GM20000 (cell line): ENCODE results near the gene GNG7.
"Not testable (repeated sequence)": the region's sequence is repeated elsewhere in the genome, so short reads cannot be mapped to it uniquely, and the experiment has no call there.

Source experiments
- DNase-seq: peaks from one replicate; pipeline ENCODE4 v3.0.0; 2012; ENCODE audit warnings: low spot score
- TF ChIP-seq, protein P1 (sequence below): IDR thresholded peaks from 2 replicates; pipeline ENCODE4 v1.5.1; 2012; ENCODE audit warnings: mild to moderate bottlenecking, control low read depth; ENCODE audit errors: extremely low read depth, missing control alignments

GNG7 gene

DNA sequence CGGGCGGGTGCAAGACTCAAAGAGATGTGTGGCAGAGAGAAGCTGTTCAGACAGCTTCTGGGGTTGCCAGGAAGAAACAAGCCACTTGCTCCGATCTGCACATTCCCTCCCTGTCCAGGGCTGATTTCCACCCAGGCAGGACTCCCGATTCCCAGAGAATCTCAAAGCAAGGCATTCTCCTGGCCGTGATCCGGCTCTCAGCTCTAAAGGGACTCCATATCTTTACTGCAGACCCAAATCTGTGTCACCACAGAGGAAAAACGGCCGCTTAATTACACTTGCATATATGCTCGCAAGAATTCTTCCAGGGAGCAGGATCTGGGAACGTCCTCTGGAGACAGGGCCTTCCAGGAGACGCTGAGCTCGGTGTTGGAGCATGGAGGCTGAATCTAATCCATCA is 25.7 kb downstream of the GNG7 start:
- DNase-seq, result no peak
- TF ChIP-seq, protein P1, sequence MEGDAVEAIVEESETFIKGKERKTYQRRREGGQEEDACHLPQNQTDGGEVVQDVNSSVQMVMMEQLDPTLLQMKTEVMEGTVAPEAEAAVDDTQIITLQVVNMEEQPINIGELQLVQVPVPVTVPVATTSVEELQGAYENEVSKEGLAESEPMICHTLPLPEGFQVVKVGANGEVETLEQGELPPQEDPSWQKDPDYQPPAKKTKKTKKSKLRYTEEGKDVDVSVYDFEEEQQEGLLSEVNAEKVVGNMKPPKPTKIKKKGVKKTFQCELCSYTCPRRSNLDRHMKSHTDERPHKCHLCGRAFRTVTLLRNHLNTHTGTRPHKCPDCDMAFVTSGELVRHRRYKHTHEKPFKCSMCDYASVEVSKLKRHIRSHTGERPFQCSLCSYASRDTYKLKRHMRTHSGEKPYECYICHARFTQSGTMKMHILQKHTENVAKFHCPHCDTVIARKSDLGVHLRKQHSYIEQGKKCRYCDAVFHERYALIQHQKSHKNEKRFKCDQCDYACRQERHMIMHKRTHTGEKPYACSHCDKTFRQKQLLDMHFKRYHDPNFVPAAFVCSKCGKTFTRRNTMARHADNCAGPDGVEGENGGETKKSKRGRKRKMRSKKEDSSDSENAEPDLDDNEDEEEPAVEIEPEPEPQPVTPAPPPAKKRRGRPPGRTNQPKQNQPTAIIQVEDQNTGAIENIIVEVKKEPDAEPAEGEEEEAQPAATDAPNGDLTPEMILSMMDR, result no peak

DNA sequence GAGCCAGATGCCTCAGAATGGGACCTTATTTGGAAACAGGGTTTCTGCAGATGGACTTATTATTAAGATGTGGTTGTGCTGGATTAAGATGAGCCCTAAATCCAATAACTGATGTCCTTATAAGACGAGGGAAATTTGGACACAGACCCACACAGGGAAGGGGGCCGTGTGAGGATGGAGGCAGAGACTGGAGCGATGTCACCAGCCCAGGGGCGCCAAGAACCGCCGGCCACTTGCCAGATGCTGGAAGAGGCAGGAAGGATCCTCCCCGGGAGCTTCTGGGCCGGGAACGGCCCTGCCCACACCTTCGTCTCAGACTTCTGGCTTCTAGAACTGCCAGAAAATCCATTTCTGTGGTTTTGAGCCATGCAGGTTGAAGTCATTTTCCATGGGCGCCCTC is 26.6 kb downstream of the GNG7 start:
- TF ChIP-seq, protein P1, result no peak

DNA sequence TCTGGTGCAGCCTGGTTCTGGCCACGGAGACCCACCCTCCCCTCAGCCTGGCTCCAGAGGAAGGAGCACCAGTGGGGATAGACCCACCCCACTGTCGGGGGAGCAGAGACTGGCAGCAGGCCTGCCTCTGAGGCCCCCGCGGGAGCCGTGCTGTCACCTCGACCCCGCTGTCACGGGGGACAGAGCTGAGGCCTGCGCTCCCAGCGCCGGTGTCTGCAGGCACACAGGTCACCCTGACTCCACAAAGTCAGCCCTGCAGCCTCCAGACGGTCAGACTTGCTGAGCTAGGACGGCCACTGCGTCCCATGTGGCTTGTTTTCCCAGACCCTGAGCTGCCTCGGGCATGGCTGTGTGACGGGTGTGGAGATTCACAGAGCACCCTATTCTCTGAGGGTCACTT is 32.3 kb downstream of the GNG7 start:
- TF ChIP-seq, protein P1, result no peak
- DNase-seq, result no peak

More for the DNA sequence above, 26.6 kb downstream of the GNG7 start:
- DNase-seq, result no peak

DNA sequence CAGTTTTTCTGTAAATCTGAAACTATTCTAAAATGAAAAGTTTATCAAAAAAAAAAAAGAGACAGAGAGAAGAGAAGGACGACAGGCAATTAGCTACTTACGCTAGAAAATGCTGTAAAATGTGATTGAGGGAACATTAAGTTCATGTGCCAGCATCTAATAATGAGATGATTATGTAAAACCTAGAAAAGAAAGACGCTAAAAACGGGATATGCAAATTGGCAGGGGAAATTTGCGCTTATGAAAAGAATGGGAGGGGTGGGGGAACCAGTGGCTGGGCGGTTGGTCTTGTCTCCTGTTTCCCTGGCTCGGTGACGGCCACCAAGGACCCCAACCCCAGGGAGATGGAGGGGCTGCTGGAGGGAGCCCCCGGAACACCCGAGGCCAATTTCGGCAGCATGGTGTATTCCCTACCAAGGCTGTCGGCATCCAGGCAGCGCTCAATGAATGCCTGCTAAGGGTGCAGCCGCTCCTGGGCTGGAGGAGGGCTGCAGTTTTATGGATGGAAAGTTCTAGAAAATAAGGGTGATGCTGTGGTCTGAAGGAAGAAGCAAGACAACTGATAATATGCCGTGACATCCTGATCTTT is 34.2 kb downstream of the GNG7 start:
- peak; percentile 65 for DNase-seq
- TF ChIP-seq, protein P1, result no peak

- DNase-seq, result not testable (repeated sequence)
These were observed 35.1 kb downstream of the GNG7 start for GRCh38 chr19:2667349-2667748.

DNA sequence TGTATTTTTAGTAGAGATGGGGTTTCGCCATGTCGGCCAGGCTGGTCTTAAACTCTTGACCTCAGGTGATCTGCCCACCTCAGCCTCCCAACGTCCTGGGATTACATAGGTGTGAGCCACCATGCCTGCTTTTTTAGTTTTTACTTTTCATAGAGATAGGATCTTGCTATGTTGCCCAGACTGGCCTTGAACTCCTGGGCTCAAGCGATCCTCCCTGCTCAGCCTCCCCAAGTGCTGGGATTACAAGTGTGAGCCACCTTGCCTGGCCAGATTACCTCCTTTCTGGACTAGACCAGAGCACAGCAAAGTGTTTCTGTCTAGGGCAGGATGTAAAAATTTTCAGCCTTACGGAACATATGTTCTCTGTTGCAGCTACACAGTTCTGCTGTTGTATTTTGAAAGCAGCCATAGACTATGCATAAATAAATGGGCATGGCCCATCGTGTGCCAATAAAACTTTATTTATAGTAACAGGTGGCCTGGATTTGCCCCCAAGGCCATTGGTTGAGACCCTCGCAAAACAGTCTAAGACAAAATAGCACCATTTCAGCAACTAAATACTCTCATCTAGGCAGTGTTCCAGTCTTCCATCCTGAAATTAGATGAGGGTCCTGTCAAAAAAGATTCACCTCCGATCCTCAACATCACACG is 36.0 kb downstream of the GNG7 start:
- no peak for DNase-seq
- TF ChIP-seq, protein P1, result no peak

DNA sequence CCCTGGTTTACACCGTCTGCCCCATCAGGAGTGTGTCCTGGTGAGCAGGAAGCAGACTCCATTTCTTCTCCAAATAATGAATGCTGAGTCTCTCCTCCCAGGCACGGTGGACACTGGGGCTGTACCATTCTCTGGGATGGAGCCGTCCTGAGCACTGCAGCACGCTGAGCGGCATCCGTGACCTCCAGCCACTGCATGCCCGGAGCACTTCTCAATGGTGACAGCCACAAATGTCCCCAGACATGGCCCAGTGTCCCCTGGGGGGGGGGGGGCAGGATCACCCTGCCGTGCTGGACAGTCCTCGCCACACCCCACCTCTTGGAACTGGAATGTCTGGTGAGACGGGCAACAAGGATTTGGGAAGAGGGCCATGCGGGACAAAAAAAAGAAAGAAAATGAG is 37.4 kb downstream of the GNG7 start:
- TF ChIP-seq, protein P1, result no peak
- no peak for DNase-seq
